ENCODE measurements around the gene CACNG8.

DNA sequence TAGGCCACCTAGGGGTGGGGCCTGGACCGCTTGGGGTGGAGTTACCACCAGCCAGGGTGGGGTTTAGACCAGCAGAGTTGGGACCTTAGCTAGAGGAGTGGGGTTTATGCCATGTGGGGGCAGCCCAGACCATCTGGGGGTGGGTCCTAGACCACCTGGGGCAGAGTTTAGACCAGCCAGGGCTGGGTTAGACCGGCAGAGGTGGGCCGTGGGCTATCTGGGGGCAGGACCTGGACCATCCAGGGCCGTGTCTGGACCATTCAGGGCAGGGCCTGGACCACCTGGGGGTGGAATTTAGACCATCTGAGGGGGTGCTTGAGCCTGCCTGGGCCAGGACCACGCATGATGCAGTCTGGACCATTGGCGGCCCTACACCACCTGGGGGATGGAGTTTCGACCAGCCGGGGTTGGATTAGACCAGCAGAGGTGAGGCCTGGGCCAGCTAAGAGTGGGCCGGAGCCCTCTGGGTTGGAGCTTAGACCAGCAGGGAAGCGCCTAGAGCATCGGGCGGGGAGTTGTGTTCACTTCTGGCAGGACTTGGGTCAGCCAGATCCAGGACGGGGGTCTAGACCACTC, 18.7 kb downstream of the CACNG8 start:
- TF ChIP-seq CTCF (optimal IDR thresholded peaks at IDR 0.05 in 1 of 3, IDR thresholded peaks at IDR 0.05 in 1 of 3, conservative IDR thresholded peaks at IDR 0.05 in 1 of 3; ENCODE audit: extremely low read depth in 1 of 3, insufficient read depth in 2 of 3, low read length in 3 of 3) (no peak), EZH2 (IDR thresholded peaks at IDR 0.05; ENCODE audit: low read length) (no peak)
